ENCODE measurements around the gene DCAF6. TPM values are rescaled to one million over a fixed set of nuclear protein-coding genes. Genes with fewer than 3 reads are reported as not detected.

The DCAF6 gene
- total RNA-seq, 1 donor from 2014 or later, result 32.9 TPM

GRCh38 chr1:168100315-168101002 is 164.0 kb downstream of the DCAF6 start:
- no peak for DNase-seq
- H3K9me3 Mint-ChIP-seq, result no peaks in the 10 kb centered on the region
- H3K36me3 Mint-ChIP-seq (ENCODE audit: low read depth), result no peaks in the 10 kb centered on the region
- POLR2A ChIA-PET, result no interaction called here
- no peak for TF ChIP-seq CTCF (IDR thresholded peaks at IDR 0.05)
- no peaks in the 10 kb centered on the region for H3K4me1 Mint-ChIP-seq
- peaks cover 7% of the 10 kb centered on the region for H3K27me3 Mint-ChIP-seq
- CTCF ChIA-PET, result interaction anchor here (4.9 kb wide), 1 partner anchor 18 kb away, joined by 13 read pairs; no protein-coding TSS in a partner anchor
- no peak overlapping the region for H3K4me3 Mint-ChIP-seq
- ATAC-seq (ENCODE audit: low read depth), result no peak
- no peak overlapping the region for H3K27ac Mint-ChIP-seq
- intact Hi-C loops (cut with micrococcal nuclease), result no loop called here

GRCh38 chr1:168101336-168101735 is 164.9 kb downstream of the DCAF6 start:
- ChIA-PET CTCF (interaction anchor here (4.9 kb wide), 1 partner anchor 19 kb away, joined by 13 read pairs; no protein-coding TSS in a partner anchor), POLR2A (no interaction called here)
- DNase-seq (no peak), ATAC-seq (ENCODE audit: low read depth) (no peak)
- no peaks in the 10 kb centered on the region for H3K9me3 Mint-ChIP-seq
- no peaks in the 10 kb centered on the region for H3K36me3 Mint-ChIP-seq (ENCODE audit: low read depth)
- TF ChIP-seq CTCF (IDR thresholded peaks at IDR 0.05), result no peak
- H3K27me3 Mint-ChIP-seq, result peaks cover 7% of the 10 kb centered on the region
- H3K27ac Mint-ChIP-seq, result no peak overlapping the region
- H3K4me1 Mint-ChIP-seq, result no peaks in the 10 kb centered on the region
- intact Hi-C loops (cut with micrococcal nuclease), result no loop called here
- H3K4me3 Mint-ChIP-seq, result no peak overlapping the region

GRCh38 chr1:168102487-168102886 is 166.0 kb downstream of the DCAF6 start:
- H3K27ac Mint-ChIP-seq, result no peak overlapping the region
- H3K36me3 Mint-ChIP-seq (ENCODE audit: low read depth), result no peaks in the 10 kb centered on the region
- POLR2A ChIA-PET, result no interaction called here

GRCh38 chr1:168104535-168104934 is 168.1 kb downstream of the DCAF6 start:
- CTCF ChIA-PET, result no interaction called here
- Mint-ChIP-seq H3K4me3 (no peak overlapping the region), H3K4me1 (no peaks in the 10 kb centered on the region), H3K27ac (no peak overlapping the region), H3K36me3 (ENCODE audit: low read depth) (no peaks in the 10 kb centered on the region), H3K9me3 (no peaks in the 10 kb centered on the region), H3K27me3 (peaks cover 13% of the 10 kb centered on the region)
- intact Hi-C loops (cut with micrococcal nuclease), result no loop called here
- TF ChIP-seq CTCF (IDR thresholded peaks at IDR 0.05), result no peak
- ATAC-seq (ENCODE audit: low read depth) (no peak), DNase-seq (no peak)
- POLR2A ChIA-PET, result interaction anchor here (0.6 kb wide), 1 partner anchor 11 kb away, joined by 4 read pairs; no protein-coding TSS in a partner anchor

More at GRCh38 chr1:168102487-168102886, 166.0 kb downstream of the DCAF6 start:
- DNase-seq (no peak), ATAC-seq (ENCODE audit: low read depth) (no peak)
- H3K4me3 Mint-ChIP-seq, result no peak overlapping the region
- TF ChIP-seq CTCF (IDR thresholded peaks at IDR 0.05), result no peak
- CTCF ChIA-PET, result interaction anchor here (4.9 kb wide), 1 partner anchor 20 kb away, joined by 13 read pairs; no protein-coding TSS in a partner anchor
- no peaks in the 10 kb centered on the region for H3K9me3 Mint-ChIP-seq
- H3K27me3 Mint-ChIP-seq, result peaks cover 11% of the 10 kb centered on the region
- intact Hi-C loops (cut with micrococcal nuclease), result no loop called here
- H3K4me1 Mint-ChIP-seq, result no peaks in the 10 kb centered on the region

GRCh38 chr1:168105846-168106245 is 169.4 kb downstream of the DCAF6 start:
- POLR2A ChIA-PET, result no interaction called here
- TF ChIP-seq CTCF (IDR thresholded peaks at IDR 0.05), result no peak
- H3K36me3 Mint-ChIP-seq (ENCODE audit: low read depth), result no peaks in the 10 kb centered on the region
- ATAC-seq (ENCODE audit: low read depth) (no peak), DNase-seq (no peak)
- H3K27ac Mint-ChIP-seq, result no peak overlapping the region
- no peak overlapping the region for H3K4me3 Mint-ChIP-seq
- intact Hi-C loops (cut with micrococcal nuclease), result no loop called here
- H3K9me3 Mint-ChIP-seq, result no peaks in the 10 kb centered on the region
- CTCF ChIA-PET, result no interaction called here
- no peaks in the 10 kb centered on the region for H3K4me1 Mint-ChIP-seq
- H3K27me3 Mint-ChIP-seq, result peaks cover 13% of the 10 kb centered on the region

All from activated B cell treated with CpG ODN at 0.5 μM for 24 hours (primary cell).